Measurements from ENCODE around the gene CEP89.
"Not testable (repeated sequence)": the region's sequence is repeated elsewhere in the genome, so short reads cannot be mapped to it uniquely, and the experiment has no call there.

CEP89 gene

GRCh38 chr19:32868206-32868950, 103.4 kb downstream of the CEP89 start:
- no peak for DNase-seq

- DNase-seq = not testable (repeated sequence)
Observed at GRCh38 chr19:32867436-32867835, 104.3 kb downstream of the CEP89 start.

- no peak for DNase-seq
Observed at GRCh38 chr19:32866564-32867265, 105.0 kb downstream of the CEP89 start.

GRCh38 chr19:32866061-32866460, 105.7 kb downstream of the CEP89 start:
- DNase-seq = no peak

- DNase-seq = no peak
Observed at GRCh38 chr19:32865326-32865725, 106.4 kb downstream of the CEP89 start.

GRCh38 chr19:32864318-32865007, 107.3 kb downstream of the CEP89 start:
- DNase-seq = no peak

GRCh38 chr19:32863841-32864240, 107.9 kb downstream of the CEP89 start:
- no peak for DNase-seq

- no peak for DNase-seq
Observed at GRCh38 chr19:32863301-32863700, 108.5 kb downstream of the CEP89 start.

- no peak for DNase-seq
Observed at GRCh38 chr19:32862741-32863140, 109.0 kb downstream of the CEP89 start.

- DNase-seq = no peak
Observed at GRCh38 chr19:32862173-32862572, 109.6 kb downstream of the CEP89 start.

GRCh38 chr19:32861596-32861995, 110.2 kb downstream of the CEP89 start:
- DNase-seq = no peak

GRCh38 chr19:32859591-32859990, 112.2 kb downstream of the CEP89 start:
- DNase-seq = no peak

- DNase-seq = no peak
Observed at GRCh38 chr19:32858559-32858958, 113.2 kb downstream of the CEP89 start.

- no peak for DNase-seq
Observed at GRCh38 chr19:32858155-32858554, 113.6 kb downstream of the CEP89 start.

GRCh38 chr19:32857584-32857983, 114.2 kb downstream of the CEP89 start:
- DNase-seq = no peak

GRCh38 chr19:32856818-32857217, 114.9 kb downstream of the CEP89 start:
- not testable (repeated sequence) for DNase-seq

GRCh38 chr19:32852216-32852615, 119.5 kb downstream of the CEP89 start:
- DNase-seq = no peak

- not testable (repeated sequence) for DNase-seq
Observed at GRCh38 chr19:32848035-32848434, 123.7 kb downstream of the CEP89 start.

GRCh38 chr19:32843716-32844245, 128.0 kb downstream of the CEP89 start:
- no peak for DNase-seq

GRCh38 chr19:32842061-32842460, 129.7 kb downstream of the CEP89 start:
- no peak for DNase-seq

- DNase-seq = peak in 2 of 4 experiments; percentile 11 to 25
Observed at GRCh38 chr19:32837531-32837930, 134.2 kb downstream of the CEP89 start.

GRCh38 chr19:32833388-32833787, 138.4 kb downstream of the CEP89 start:
- not testable (repeated sequence) for DNase-seq

- not testable (repeated sequence) for DNase-seq
Observed at GRCh38 chr19:32832825-32833224, 138.9 kb downstream of the CEP89 start.
